NK-92 (cell line): ENCODE data around the gene ABCC12.
"Not testable (repeated sequence)": the region's sequence is repeated elsewhere in the genome, so short reads cannot be mapped to it uniquely, and the experiment has no call there.

Experiments used
- DNase-seq: peaks from one replicate; lab custom pipeline; 2025; ENCODE audit not compliant: unreplicated experiment; lab: John Stamatoyannopoulos, UW

The ABCC12 gene

DNA sequence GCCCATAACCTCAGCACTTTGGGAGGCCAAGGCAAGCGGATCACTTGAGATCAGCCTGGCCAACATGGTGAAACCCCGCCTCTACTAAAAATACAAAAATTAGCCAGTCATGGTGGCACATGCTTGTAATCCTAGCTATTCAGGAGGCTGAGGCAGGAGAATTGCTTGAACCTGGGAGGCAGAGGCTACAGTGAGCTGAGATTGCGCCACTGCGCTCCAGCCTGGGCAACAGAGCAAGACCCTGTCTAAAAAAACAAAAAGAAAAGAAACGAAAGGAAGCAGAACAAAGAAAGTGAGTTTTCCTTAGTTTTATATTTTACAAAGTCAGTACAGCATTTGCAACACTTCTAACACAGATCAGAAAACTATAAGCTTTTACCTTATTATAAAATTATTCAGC, 10.8 kb upstream of the ABCC12 start:
- DNase-seq = not testable (repeated sequence)

DNA sequence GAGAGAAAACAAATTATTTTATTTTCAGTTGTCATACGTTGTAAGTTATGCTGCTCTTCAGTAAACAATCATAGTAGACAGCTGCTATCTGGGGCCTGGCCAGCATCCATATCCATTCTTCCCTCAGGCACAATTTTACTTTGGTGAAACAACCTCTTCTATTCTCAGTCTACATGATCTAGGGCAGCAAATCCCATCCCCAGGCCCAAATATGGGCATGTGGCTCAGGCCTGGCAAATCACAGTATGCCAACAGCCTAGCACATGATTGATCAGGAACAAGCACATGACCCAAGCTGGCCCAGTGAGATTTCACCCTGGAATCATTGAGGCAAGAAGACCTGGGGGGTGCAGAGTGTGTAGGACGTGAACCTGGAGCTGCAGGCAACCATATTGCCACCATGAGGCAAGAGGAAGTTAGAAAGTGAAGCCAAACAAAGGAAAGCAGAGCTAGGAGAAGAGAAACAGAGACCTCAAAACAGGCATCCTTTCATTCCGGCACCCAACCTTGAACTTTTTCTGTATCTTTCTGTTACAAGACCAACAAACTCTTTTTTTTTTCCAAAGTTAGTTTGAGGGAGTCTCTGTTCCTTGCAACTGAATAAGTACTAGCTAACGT, 10.3 kb upstream of the ABCC12 start:
- DNase-seq = no peak

- DNase-seq = no peak
Measured at GRCh38 chr16:48164907-48165715, 9.3 kb upstream of the ABCC12 start.

GRCh38 chr16:48162839-48163410, 7.1 kb upstream of the ABCC12 start:
- no peak for DNase-seq

DNA sequence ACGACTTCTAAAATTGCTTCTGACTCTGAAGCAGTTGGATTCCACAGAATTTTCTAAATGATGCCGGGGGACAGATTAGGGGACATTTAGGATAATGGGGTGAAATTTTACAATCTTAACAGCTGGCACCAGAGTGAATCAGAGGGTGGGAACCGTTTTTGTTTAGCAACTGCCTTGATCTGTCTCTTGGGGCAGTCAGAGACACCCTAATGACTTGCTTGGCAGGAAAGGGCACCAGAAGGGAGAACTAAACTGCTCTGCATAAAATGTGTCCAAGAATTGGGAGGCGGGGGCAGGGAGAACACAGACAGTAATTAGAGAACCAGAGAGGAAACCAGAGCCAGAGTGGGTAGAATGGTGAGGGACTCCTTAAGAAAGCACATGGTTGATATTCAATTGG, 6.1 kb upstream of the ABCC12 start:
- no peak for DNase-seq

GRCh38 chr16:48160575-48160974, 4.8 kb upstream of the ABCC12 start:
- DNase-seq = no peak

- no peak for DNase-seq
Measured at GRCh38 chr16:48158296-48158695, 2.5 kb upstream of the ABCC12 start.

- DNase-seq = no peak
Measured at GRCh38 chr16:48157794-48158193, 2.0 kb upstream of the ABCC12 start.

GRCh38 chr16:48157302-48157701, 1.5 kb upstream of the ABCC12 start:
- DNase-seq = no peak

- DNase-seq = no peak
Measured at GRCh38 chr16:48156790-48157209, 1.0 kb upstream of the ABCC12 start.

GRCh38 chr16:48153774-48154173, 2.0 kb downstream of the ABCC12 start:
- no peak for DNase-seq

DNA sequence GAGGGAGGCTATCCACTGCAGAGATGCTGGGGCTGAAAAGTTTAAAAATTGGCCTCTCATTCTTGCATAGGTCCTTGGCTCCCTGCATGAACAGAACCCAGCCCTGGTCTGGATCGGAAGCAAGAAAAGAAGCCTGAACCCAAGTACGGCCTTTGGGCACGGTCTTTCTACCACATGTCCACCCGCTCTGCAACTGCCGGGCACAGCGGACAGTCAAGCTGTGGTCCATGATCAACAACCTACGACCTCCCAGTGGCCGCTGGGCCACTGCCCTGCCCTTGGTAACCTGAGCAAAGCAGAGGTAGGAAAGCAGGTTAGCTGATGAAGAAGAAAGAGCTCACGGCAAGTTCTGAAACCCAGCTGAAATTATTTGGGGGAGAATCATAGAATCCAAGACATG, 3.6 kb downstream of the ABCC12 start:
- no peak for DNase-seq

DNA sequence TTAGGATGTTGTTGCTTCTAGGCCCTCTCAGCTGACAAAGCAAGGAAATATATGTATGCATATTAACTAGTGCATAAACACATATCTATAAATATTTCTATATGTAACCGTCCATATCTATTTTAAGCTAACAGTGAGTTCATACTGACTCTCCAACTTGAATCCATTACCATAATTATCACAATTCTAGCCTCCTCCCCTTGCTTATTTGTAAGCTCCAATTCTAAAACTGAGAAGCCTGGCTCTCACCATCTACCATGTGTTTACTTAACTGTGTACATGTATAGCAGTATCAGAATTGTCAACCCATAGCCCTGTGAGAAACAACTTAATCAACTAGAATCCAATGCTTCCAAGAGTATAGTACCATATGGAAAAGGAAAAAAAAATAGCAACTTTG, 5.1 kb downstream of the ABCC12 start:
- DNase-seq = no peak

GRCh38 chr16:48146710-48147109, 9.1 kb downstream of the ABCC12 start:
- DNase-seq = no peak

DNA sequence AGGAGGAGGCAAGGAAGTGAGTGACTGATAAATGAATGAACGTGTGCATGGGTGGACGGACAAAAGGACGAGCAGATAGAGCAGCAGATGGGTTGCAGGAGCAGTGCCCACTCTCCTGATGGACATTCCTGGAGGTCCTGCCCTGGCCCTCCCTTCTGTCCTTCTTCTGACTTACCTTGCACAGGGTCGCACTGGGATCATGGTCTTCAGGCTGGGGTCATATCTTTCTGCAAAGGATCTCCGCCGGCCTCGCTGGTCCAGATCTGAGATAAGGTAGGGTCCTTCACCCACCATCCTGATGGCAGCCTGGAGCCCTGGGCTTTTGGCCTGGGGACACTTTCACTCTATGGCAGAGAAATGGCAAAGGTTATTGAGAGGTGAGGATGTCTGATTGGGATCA, 9.7 kb downstream of the ABCC12 start:
- no peak for DNase-seq

GRCh38 chr16:48143812-48144368, 11.9 kb downstream of the ABCC12 start:
- no peak for DNase-seq

GRCh38 chr16:48140821-48141220, 15.0 kb downstream of the ABCC12 start:
- DNase-seq = no peak

GRCh38 chr16:48139517-48139916, 16.3 kb downstream of the ABCC12 start:
- DNase-seq = no peak

DNA sequence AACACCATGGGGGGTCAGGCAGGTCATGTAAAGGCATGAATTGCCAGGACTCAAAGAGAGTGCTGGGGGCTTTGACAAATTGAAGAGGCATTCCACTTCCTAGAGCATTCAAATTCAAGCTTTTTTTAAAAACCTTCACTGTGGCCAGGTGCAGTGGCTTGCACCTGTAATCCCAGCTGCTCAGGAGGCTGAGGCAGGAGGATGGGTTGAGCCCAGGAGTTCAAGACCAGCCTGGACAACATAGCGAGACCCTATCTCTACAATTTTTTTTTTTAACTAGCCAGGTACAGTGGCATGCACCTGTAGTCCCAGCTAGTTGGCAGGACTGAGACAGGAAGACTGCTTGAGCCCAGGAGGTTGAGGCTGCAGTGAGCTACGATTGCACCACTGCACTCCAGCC, 17.2 kb downstream of the ABCC12 start:
- no peak for DNase-seq

DNA sequence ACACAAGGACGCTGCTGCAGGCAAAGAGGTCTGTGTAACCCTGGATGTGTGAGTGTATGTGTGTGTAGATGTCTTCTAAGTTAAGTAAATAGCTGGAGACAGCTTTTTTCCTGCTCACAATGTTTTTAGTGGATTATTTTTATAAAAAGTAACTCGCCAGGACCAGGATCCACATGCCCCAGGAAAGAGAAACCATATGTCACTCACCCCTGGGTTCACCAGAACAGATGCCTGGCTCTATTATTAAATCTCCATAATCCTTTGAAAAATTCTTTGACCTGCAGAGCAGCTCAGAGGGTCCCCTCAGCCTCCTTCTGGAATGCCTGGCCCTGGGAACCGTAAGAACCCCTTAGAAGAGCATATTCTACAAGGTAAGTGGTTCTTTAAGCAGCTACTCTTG, 18.0 kb downstream of the ABCC12 start:
- no peak for DNase-seq

- DNase-seq = no peak
Measured at GRCh38 chr16:48136547-48137360, 19.0 kb downstream of the ABCC12 start.
